Vagina (tissue), 2 donors: ENCODE data around the gene VPS37D.

Experiments used
- POLR2AphosphoS5 ChIP-seq, 2 donors: sonication (generic); formaldehyde crosslinking; IDR thresholded peaks; one replicate each; pipeline ENCODE4 v1.9.0; 2017; ENCODE audit warnings: antibody characterized with exemption in 2 of 2, mild to moderate bottlenecking in 2 of 2, low read depth in 1 of 2; ENCODE audit not compliant: insufficient read depth in 1 of 2
- TF ChIP-seq, protein P1 (sequence below), 3 experiments: fragments of 450-650 bp in 2 of 3; fragments of 200-600 bp in 1 of 3; sonication (generic) in 1 of 3; IDR thresholded peaks; one replicate each; pipeline ENCODE4 v1.5.1; 2017 to 2019; ENCODE audit warnings: antibody characterized with exemption in 3 of 3, mild to moderate bottlenecking in 2 of 3, moderate library complexity in 2 of 3

DNA sequence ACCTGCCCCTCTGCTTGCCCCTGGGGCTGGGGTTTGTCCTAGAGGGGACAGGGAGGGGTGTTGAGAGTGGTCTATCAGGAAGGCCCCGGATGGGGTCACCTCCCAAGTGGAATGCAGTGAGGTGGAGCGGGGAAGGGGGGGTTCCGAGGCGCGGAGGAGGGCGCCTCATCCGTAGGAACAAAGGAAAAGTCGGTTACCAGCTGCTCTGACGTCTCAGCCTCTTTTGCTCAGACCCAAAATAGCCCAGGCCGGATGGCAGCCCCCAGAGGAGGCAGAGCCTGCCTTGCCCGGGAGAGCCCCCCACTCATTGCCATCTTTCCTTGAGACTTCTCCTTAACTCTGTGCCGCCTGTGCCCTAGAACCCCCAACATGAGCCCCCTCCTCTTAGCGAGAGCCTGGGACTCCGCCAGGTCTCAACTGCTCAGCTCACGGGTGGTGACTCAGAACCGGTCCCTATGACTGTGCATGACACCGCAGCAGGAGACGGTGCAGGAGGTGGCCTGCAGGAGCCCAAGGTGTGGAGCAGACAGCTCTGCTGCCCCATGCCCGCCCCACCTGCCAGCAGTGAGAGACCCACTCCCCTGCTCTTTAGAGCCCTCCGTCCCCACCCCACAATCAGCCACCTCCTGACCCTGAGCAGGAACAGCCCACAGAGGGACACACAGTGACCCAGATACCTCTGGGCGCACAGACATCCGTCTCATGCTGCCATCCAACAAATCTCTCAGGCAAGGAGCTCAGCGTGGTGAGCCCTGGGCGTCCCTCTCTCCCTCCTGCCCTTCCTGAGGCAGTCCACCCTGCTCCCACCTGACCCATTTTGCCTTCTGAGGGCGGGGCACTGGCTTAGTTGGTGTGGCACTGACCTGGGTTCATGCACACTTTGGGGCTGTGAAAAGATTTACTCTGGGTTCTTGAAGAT lies 38.8 kb downstream of the VPS37D start:
- TF ChIP-seq, protein P1, sequence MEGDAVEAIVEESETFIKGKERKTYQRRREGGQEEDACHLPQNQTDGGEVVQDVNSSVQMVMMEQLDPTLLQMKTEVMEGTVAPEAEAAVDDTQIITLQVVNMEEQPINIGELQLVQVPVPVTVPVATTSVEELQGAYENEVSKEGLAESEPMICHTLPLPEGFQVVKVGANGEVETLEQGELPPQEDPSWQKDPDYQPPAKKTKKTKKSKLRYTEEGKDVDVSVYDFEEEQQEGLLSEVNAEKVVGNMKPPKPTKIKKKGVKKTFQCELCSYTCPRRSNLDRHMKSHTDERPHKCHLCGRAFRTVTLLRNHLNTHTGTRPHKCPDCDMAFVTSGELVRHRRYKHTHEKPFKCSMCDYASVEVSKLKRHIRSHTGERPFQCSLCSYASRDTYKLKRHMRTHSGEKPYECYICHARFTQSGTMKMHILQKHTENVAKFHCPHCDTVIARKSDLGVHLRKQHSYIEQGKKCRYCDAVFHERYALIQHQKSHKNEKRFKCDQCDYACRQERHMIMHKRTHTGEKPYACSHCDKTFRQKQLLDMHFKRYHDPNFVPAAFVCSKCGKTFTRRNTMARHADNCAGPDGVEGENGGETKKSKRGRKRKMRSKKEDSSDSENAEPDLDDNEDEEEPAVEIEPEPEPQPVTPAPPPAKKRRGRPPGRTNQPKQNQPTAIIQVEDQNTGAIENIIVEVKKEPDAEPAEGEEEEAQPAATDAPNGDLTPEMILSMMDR (IDR thresholded peaks at IDR 0.05), result no peak
- no peak for TF ChIP-seq POLR2AphosphoS5 (IDR thresholded peaks at IDR 0.05; ENCODE audit: insufficient read depth in 1 of 2, low read depth in 1 of 2)
